ENCODE results near the gene LRMDA. TPM values are rescaled to one million over a fixed set of nuclear protein-coding genes. Genes with fewer than 3 reads are reported as not detected.

The LRMDA gene
- total and polyA plus RNA-seq, 4 donors: 12.1 to 40.8 (median 21.6) TPM

DNA sequence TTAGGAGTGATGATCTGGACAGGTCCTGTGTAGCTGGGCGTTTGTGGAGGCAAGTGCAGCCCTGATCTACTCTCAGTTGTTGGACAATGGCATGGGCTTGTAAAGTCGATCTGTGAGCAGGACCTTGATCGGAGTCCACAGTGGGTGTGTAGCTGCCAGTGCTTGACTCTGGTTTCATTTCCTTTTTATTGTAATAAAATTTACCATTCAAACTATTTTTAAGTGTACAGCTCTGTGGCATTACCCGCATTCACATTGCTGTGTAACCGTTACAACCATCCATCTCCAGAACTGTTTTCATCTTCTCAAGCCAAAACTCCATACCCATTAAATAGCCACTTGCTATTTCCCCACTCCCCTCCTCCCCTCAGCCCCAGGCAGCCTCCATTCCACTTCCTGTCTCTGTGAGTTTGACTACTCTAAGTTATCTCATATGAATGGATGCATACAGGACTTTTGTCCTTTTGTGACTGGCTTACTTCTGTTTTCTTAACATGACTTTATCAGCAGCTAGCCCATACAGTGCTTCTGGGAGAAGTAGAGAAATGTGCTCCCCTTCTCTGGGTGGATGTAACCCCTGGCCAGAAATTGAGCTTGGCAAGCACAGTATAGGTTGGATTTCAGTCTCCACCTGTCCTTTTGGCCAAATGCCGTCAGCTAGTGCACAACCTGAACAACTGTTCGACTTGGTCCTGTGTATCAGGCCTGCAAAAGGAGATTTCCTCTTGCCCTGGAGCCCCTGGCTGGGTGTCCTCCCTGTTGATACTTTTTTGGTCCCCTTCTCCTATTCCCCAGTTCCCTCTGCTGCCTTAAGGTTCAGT lies 180.0 kb downstream of the LRMDA start:
- Histone ChIP-seq H3K27me3 (ENCODE audit: control insufficient read depth in 3 of 3, insufficient read depth in 3 of 3, low read length in 2 of 3) (no peaks in the 10 kb centered on the region), H3K36me3 (ENCODE audit: control insufficient read depth in 4 of 4, insufficient read depth in 4 of 4, low read length in 4 of 4) (peaks cover 0 to 1% (median 0%) of the 10 kb centered on the region in 4 donors), H3K4me1 (ENCODE audit: control insufficient read depth in 5 of 5, insufficient read depth in 5 of 5, low read length in 5 of 5) (peaks cover 0 to 38% (median 19%) of the 10 kb centered on the region in 5 donors), H3K9ac (ENCODE audit: insufficient read depth in 1 of 2, low read length in 2 of 2) (no peak overlapping the region), H3K27ac (ENCODE audit: low read depth in 1 of 2, low read length in 1 of 2) (peak overlapping the region in 1 of 2 donors; percentile 57), H3K9me3 (ENCODE audit: control insufficient read depth in 4 of 4, insufficient read depth in 3 of 4, low read length in 3 of 4) (no peaks in the 10 kb centered on the region), H3K4me3 (no peak overlapping the region)
- peak; percentile 12 for ATAC-seq (ENCODE audit: insufficient read depth, low FRiP score)
- no peak for DNase-seq
- WGBS, 2 donors: 84% methylated on average over 7 of the region's 7 CpGs
- TF ChIP-seq, protein P1, sequence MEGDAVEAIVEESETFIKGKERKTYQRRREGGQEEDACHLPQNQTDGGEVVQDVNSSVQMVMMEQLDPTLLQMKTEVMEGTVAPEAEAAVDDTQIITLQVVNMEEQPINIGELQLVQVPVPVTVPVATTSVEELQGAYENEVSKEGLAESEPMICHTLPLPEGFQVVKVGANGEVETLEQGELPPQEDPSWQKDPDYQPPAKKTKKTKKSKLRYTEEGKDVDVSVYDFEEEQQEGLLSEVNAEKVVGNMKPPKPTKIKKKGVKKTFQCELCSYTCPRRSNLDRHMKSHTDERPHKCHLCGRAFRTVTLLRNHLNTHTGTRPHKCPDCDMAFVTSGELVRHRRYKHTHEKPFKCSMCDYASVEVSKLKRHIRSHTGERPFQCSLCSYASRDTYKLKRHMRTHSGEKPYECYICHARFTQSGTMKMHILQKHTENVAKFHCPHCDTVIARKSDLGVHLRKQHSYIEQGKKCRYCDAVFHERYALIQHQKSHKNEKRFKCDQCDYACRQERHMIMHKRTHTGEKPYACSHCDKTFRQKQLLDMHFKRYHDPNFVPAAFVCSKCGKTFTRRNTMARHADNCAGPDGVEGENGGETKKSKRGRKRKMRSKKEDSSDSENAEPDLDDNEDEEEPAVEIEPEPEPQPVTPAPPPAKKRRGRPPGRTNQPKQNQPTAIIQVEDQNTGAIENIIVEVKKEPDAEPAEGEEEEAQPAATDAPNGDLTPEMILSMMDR (IDR thresholded peaks at IDR 0.05; ENCODE audit: control extremely low read depth, extremely low read depth): no peak

DNA sequence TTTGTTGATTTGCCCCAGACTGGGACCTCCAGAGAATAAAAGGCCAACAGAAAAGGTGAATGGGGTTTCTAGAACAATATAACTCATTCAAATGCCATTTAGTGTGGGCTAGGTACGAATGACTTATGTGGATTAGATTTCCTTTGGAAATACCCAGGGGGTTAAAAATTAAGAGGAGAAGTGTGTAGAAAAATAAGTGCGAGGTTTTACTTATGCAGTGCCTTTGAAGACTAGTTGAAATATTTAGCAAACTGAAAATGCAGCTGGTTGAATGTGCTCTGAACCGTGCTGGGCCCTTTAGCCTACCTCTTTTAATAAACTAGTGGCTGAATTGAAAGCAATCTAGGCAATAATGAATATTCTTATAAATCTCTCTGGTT lies 180.6 kb downstream of the LRMDA start:
- WGBS, 2 donors: 88 to 90% methylated on average over 3 of the region's 3 CpGs
- H3K9me3 ChIP-seq (ENCODE audit: control insufficient read depth in 4 of 4, insufficient read depth in 3 of 4, low read length in 3 of 4): no peaks in the 10 kb centered on the region
- ATAC-seq (ENCODE audit: insufficient read depth, low FRiP score) (no peak), DNase-seq (no peak)
- H3K4me1 ChIP-seq (ENCODE audit: control insufficient read depth in 5 of 5, insufficient read depth in 5 of 5, low read length in 5 of 5): peaks cover 0 to 35% (median 19%) of the 10 kb centered on the region in 5 donors
- H3K36me3 ChIP-seq (ENCODE audit: control insufficient read depth in 4 of 4, insufficient read depth in 4 of 4, low read length in 4 of 4): peaks cover 0 to 1% (median 0%) of the 10 kb centered on the region in 4 donors
- H3K9ac ChIP-seq (ENCODE audit: insufficient read depth in 1 of 2, low read length in 2 of 2): no peak overlapping the region
- TF ChIP-seq, protein P1 (IDR thresholded peaks at IDR 0.05; ENCODE audit: control extremely low read depth, extremely low read depth): no peak
- no peaks in the 10 kb centered on the region for H3K27me3 ChIP-seq (ENCODE audit: control insufficient read depth in 3 of 3, insufficient read depth in 3 of 3, low read length in 2 of 3)
- no peak overlapping the region for H3K4me3 ChIP-seq
- no peak overlapping the region for H3K27ac ChIP-seq (ENCODE audit: low read depth in 1 of 2, low read length in 1 of 2)

DNA sequence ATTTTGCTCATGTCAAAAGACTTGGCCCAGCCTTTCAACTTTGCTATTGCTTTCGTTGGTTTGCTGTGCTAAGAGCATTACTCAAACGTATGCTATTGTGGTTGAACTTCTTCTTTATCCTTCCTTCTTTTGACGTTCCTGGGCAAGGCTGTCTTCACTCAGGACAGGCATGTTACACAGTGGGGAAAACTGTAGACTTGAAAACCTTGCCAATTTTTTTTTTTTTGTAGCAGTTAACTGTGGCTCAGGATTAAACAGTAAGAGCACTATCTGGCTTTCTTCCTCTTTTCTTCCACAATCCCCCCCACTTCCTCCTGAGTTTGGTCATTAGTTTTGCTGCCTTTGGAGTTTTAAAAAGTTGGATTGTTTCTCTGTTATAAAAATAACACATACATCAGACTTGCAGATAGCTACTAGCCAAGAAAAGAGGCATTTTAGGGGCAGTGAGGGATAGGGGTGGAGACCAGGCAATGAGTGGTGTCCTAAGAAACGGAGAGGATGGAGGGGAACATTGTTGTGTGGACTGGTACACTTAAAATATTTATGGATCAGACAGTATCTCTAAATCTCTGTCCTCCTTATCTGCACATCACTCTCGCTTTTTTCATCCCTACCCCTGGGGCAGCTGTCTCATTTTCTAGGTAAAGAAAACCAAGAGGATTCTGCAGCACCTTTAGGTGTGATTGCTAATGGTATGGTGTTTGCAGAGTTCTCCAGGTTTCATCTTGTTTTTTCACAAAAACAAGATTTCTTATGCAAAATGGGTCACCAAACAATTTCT lies 181.7 kb downstream of the LRMDA start:
- Histone ChIP-seq H3K27me3 (ENCODE audit: control insufficient read depth in 3 of 3, insufficient read depth in 3 of 3, low read length in 2 of 3) (no peaks in the 10 kb centered on the region), H3K9me3 (ENCODE audit: control insufficient read depth in 4 of 4, insufficient read depth in 3 of 4, low read length in 3 of 4) (no peaks in the 10 kb centered on the region), H3K4me1 (ENCODE audit: control insufficient read depth in 5 of 5, insufficient read depth in 5 of 5, low read length in 5 of 5) (peaks cover 0 to 35% (median 19%) of the 10 kb centered on the region in 5 donors), H3K9ac (ENCODE audit: insufficient read depth in 1 of 2, low read length in 2 of 2) (no peak overlapping the region), H3K36me3 (ENCODE audit: control insufficient read depth in 4 of 4, insufficient read depth in 4 of 4, low read length in 4 of 4) (peaks cover 0 to 1% (median 0%) of the 10 kb centered on the region in 4 donors), H3K27ac (ENCODE audit: low read depth in 1 of 2, low read length in 1 of 2) (peak overlapping the region in 1 of 2 donors; percentile 45), H3K4me3 (no peak overlapping the region)
- 10 to 29% methylated on average over 5 of the region's 5 CpGs for WGBS, 2 donors
- TF ChIP-seq, protein P1 (IDR thresholded peaks at IDR 0.05; ENCODE audit: control extremely low read depth, extremely low read depth): no peak
- ATAC-seq (ENCODE audit: insufficient read depth, low FRiP score): peak; percentile 62
- peak; percentile 66 to 96 (median 95) for DNase-seq

All from lung (tissue), 12 donors.